CD4-positive, alpha-beta T cell treated with Interleukin-12 subunit alpha and Interleukin-12 subunit beta, for 1 hour (primary cell): Measurements from ENCODE around the gene MMP24.

Source experiments
- DNase-seq: peaks from one replicate; pipeline ENCODE4 v3.0.0-alpha.2; 2020

The MMP24 gene

DNA sequence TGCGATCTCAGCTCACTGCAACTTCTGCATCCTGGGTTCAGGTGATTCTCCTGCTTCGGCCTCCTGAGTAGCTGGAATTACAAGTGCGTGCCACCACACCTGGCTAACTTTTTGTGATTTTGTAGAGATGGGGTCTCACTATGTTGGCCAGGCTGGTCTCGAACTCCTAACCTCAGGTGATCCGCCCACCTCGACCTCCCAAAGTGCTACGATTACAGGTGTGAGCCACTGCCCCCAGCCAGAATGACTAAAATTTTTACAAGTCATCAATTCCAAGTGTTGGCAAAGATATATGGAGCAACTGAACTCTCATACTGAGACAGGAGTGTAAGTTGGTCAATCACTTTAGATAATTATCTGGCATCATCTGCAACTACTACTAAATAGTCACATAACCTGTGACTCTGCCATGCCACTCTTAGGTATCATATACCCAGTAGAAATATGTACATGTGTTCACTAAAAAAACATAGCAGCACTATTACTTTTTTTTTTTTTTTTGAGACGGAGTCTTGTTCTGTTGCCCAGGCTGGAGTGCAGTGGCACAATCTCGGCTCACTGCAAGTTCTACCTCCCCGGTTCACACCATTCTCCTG, 55.1 kb downstream of the MMP24 start:
- no peak for DNase-seq

DNA sequence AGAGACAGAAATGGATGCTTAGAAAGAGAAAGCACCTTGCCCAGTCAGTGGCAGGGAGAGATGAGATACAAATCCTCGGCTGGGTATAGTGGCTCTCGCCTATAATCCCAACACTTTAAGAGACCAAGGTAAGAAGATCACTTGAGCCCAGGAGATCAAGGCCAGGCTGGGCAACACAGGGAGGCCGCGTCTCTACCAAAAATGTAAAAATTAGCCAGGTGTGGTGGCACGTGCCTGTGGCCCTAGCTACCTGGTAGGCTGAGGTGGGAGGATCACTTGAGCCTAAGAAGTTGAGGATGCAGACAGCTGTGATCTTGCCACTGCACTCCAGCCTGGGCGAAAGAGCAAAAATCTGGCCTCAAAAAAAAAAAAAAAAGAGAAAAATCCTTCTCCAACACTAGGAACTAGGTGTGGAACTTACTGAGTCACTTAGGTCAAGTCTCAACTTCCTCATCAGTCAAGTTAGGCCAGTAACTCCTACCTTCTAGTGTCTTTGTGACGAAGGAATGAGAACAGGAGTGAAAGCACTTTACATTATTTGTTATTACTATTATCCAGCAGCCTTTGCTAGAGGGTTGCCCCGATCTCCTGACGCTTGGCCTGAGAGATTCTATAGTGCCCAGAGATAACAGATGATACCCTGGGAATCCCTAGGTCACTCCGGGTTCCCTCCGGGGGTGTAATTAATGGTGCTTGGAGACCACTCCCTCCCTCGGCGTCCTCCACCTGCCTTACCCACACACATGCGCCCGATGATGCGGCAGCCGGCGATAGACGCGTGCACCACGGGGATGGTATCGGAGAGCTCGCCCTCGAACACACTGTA, 57.2 kb downstream of the MMP24 start:
- no peak for DNase-seq

DNA sequence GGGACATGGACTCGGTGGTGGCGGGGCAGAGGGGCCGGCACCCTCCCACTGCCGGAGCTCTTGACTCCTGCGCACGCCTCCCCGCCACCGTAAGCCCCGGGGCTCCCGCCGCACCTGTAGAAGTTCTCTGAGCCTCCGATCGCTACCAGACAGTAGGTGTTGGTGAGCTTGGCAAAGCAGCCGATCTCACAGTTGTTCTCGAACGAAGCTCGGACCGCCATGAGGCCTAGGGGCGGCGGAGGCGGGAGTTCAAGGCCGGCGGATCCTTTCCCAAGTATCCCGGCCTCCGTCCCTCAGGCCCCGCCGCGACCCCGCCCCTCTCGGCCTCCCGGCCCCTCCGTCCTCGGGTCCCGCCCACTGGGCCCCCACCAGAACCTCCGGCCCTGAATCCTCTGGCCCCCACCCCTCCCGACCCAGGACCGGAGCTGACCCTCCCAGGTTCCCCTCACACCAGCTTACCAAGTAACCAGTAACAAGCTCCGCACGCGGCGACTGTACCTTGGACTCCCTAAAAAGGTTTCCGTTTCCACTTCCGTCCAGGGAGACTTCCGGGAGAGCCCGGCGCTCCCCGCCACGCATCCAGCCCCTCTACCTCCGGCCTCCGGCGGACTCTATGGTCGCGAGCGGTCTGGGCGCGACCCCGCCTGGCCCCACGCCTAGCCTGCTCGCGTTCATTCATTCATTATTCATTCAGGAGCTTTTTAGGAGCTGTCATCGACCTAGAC, 57.9 kb downstream of the MMP24 start, which contains the start of gene EIF6:
Gene EIF6, minus strand, starts transcription at position 506 of the 725 bp plus-strand sequence. Its CDS starts 285 bp downstream, at position 221.
- DNase-seq: peak; percentile 83

GRCh38 chr20:35284992-35285805, 58.7 kb downstream of the MMP24 start:
- no peak for DNase-seq

DNA sequence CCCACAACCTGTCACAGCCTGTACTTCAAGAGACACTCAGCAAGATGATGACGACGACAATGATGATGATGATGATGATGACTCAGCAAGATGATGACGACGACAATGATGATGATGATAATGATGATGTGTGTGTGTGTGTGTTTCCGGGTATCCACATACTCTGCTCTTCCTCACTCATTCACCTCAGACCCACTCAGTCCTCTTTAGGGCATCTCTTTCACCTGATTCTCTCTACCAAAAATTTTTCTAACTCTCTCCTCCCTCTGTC, 59.3 kb downstream of the MMP24 start:
- no peak for DNase-seq

- DNase-seq: no peak
Measured at GRCh38 chr20:35286077-35286898, 59.8 kb downstream of the MMP24 start.

DNA sequence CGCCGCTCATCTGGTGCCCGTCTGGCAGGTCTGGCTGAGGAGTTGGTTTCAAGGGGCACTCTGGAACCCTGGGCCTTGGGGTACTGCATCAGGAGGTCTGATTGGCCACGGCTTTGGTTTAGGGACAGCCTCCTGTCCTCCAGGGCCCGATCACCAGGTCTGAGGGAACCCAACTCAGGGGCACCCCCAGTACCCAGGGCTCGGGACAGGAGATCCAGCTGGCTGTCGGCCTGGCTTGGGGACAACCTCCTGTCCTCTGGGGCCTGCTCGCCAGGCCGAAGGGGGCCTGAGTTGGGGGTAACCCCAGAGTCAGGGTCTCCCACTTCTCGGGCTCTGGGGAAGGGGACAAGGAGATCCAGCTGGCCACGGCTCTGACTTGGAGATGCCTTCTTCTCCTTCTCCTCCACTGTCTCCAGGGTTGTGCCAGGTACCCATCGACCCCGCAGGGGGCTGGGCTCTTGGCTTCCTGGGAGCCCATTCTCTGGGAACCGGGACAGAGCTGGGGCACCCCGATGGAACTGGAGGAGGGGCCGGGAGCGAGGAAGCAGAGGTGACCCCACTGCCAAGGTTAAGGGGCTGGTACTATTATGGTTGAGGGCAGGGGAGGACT, 60.5 kb downstream of the MMP24 start:
- DNase-seq: no peak

GRCh38 chr20:35287509-35288324, 61.2 kb downstream of the MMP24 start:
- DNase-seq: no peak

DNA sequence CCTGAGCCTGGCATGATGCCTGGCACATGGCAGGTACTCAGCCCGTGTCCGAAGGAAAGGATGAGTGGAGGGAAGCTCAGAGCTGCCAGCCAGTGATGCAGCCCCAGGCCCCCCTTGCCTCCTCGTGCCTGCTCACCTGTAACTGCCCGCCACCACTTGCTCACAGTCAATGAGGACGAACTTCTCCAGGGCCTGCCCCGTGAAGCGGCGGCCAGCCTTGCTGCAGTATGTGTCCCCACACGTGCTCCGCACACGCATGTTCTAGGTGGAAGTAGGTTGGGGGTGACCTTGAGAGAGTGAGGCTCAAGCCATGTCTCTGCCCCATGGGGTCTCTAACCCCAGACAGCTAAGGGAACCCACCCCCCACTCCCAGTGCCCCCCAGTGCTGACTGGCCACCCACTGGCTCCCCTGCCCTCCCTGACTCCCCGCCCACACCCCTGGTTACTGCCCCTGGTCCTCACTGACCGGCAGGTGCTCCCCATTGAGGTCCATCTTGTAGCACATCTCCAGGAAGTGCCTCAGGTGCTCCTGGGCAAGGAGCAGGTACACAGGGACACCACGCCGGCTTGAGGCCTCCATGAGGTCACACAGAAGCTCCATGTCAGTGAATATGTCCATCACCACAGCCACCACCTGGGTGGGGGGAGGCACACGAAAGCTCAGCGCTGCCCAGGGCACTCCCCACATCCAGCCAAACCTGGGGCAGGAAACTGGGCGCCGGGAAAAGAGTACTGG, 62.0 kb downstream of the MMP24 start:
- no peak for DNase-seq

DNA sequence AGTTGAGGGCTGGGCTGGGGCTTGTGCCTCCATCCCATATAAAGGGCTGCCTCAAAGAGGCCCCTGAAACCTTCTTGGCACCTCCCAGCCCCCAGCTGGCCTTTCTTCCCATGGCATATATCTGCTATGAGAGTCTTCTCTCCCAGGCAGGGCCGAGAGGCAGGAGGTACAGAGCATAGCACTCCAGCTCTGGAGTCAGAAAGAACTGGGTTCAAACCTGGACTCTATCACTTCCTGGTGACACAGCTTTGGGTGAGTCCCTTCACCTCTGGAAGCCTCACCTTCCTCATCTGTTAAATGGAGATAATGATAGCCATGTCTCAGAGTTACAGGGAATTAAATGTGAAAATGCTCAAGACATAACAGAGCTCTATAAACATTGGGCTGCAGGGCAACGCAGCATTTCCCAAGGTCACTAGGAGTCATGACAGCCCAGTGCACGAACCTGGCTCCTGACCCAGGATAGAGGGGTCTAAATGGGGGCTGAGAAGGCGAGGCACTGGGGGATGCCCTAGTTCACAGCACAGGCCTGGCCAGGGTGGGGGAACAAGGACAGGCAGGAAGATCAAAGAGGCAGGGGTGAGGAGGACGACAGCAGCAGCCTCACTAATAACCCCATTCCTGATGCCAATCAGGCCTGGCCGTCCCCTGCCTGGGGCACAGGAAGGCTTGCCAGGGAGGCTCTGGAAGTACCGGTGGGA, 63.8 kb downstream of the MMP24 start:
- no peak for DNase-seq

GRCh38 chr20:35290887-35291417, 64.5 kb downstream of the MMP24 start:
- no peak for DNase-seq

- DNase-seq: no peak
Measured at GRCh38 chr20:35291654-35292503, 65.4 kb downstream of the MMP24 start, which contains the start of gene FAM83C. Gene FAM83C (minus strand): TSS chr20:35292425. CDS start chr20:35292304, 121 bp downstream.

DNA sequence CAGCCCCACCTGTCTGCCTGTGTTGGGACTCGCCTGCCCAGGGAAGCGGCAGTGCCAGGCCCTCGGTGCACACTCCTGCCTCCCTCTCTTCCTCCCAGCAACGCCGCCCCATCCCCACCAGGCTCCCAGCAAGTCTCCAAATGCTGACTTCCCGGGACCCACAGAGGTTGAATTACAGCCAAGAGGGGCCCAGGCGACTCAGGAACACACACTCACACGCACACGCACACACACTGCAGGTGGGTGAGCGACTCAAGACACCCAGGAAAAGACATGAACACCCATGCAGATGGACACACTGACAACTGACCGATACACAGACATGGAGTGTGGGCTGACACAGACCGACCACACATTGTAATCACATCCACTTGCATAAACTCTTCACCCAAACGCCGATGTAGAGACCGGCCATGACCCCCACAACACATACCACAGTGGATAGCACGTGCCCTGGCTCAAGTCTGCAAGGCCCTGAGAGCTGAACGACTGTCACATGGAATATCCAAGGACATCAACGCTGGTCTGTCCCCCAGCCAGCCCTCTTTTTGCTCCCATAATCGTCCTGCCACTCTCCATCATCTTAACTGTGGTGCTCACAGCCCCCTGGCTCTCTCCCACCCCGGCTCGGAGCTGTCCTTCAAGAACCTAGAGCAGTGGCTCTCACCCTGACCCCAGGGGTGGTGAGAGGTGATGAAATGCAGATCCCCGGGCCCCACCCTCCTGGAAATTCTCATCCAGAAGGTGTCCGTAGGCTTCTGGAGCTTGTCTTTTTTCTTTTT, 66.2 kb downstream of the MMP24 start:
- DNase-seq: no peak

DNA sequence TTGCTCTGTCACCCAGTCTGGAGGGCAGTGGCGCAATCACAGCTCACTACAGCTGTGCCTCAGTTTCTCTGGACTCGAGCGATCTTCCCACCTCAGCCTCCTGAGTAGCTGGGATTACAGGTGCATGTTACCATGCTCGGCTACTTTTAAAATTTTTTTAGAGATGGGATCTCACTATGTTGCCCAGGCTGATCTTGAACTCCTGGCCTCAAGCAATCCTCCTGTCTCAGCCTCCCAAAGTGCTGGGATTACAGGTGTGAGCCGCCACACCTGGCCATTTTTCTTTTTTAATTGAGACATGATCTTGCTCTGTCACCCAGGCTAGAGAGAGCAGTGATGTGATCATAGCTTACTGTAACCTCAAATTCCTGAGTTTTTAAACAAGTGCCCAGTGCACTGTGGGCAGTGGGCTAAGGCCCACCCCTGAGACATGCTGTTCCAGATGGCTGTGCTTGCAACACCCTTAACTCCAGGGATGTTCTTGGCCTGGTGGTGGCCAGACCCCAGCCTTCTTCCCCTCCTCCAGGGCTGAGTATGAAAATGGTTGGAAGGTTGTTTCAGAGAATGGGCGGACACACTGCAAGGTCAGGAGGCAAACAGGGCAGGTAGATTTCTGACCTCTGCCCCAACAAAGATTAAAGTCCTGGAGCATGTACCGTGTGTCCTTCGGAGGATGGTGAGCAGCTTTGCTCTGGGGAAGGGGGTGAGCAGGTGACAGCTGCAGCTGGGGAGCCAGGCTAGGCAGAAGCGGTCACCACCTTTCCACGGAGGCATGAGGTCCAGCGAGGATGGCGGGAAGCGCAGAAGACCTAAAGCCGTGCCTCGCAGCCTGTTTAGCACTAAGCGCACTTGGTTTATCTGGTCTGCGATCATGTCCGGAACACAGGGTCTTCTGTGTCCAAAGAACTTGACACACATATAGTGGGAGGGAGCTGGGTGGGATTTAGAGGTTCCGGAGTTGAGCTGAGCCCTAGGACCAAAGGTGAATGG, 67.1 kb downstream of the MMP24 start:
- DNase-seq: no peak

GRCh38 chr20:35294293-35294685, 67.8 kb downstream of the MMP24 start:
- DNase-seq: no peak

DNA sequence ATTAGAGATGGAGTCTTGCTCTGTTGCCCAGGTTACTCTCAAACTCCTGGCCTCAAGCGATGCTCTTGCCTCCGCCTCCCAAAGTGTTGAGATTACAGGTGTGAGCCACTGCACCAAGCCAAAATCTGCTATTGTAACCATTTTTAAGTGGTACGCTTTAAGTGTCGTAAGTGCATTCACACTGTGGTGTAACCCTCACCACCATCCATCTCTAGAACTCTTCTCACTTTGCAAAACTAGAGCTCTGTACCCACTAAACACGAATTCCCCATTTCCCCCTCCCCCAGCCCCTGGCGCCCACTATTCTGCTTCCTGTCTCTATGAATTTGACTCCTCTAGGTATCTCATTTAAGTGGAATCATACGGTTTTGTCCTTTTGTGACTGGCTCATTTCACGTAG, 68.6 kb downstream of the MMP24 start:
- DNase-seq: no peak
